ENCODE results near the gene FARS2.

The FARS2 gene

DNA sequence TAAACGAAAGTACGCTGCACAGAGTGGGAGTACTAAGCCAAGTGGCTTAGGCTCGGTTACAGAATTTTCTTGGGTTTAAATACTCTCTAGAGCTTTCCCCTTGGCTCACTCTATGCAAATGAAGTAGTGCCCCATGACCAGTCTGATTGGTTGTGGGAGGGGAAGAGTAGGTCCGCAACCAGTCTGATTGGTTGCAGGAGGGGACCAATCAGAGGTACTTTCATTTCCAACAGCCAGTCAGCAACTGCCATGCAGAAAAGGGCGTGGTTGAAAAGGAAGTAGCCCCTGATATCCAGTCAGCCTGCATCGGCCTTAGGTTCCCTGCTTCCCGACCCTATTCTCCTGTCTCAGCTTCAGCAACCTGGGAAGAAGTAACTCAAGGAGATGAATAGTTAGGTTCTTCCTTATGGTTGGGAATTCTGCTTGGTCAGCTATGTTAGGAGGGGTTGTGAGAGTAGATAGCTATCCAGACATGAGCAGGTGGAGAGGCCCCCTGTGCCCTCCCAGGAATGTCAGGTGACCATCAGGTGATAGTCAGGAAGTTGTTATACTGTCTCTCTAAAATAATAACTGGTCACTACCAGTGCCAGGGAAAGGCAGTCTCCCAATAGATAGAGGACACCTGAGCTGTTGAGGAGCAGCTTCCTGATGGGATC lies 57.4 kb downstream of the FARS2 start:
- no peak overlapping the region for H3K27ac ChIP-seq
- TF ChIP-seq ZFX (IDR thresholded peaks at IDR 0.05) = no peak
- TF ChIP-seq, protein P1, sequence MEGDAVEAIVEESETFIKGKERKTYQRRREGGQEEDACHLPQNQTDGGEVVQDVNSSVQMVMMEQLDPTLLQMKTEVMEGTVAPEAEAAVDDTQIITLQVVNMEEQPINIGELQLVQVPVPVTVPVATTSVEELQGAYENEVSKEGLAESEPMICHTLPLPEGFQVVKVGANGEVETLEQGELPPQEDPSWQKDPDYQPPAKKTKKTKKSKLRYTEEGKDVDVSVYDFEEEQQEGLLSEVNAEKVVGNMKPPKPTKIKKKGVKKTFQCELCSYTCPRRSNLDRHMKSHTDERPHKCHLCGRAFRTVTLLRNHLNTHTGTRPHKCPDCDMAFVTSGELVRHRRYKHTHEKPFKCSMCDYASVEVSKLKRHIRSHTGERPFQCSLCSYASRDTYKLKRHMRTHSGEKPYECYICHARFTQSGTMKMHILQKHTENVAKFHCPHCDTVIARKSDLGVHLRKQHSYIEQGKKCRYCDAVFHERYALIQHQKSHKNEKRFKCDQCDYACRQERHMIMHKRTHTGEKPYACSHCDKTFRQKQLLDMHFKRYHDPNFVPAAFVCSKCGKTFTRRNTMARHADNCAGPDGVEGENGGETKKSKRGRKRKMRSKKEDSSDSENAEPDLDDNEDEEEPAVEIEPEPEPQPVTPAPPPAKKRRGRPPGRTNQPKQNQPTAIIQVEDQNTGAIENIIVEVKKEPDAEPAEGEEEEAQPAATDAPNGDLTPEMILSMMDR (conservative IDR thresholded peaks at IDR 0.05) = no peak

DNA sequence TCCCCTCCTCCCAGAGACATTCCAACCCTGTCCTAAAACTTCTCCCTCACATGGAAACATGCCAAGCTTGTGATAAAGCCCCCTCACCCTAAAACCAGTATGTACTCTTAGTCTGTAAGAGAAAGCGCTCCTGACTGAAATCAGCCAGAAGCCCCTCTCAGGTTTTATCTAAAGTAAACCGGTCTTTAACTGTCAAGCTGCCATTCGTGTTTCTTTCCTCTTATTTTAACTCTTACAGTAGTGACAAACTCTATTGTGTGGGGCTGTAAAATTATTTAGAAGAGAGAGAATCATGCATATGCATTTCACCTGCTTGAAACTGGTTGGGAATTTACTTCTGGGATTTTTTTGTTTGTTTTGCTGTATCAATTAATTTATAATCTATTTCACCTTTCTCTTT lies 62.7 kb downstream of the FARS2 start:
- TF ChIP-seq, protein P1 (conservative IDR thresholded peaks at IDR 0.05) = no peak
- TF ChIP-seq ZFX (IDR thresholded peaks at IDR 0.05) = no peak
- H3K27ac ChIP-seq = no peak overlapping the region

DNA sequence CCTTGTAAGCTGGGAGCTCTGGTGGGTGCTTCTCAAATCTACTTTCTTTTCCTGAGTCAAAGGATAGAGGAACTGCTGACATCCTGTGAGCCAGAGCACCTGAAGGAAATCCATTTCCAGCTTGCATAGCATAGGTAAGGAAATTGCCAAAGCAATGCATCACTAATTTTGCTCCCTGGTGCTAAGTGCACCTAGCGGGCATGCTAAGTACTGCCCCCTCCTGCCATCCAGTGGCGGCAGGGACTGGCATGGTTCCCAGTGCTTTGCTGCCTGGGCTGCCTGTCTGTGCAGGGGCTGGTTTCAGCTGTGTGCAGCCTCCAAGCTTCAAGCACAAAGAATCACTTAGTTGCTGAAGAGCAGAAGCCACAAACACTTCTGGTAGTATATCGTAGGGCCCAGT lies 63.9 kb downstream of the FARS2 start:
- no peak overlapping the region for H3K27ac ChIP-seq
- TF ChIP-seq ZFX (IDR thresholded peaks at IDR 0.05) = no peak
- TF ChIP-seq, protein P1 (conservative IDR thresholded peaks at IDR 0.05) = no peak

DNA sequence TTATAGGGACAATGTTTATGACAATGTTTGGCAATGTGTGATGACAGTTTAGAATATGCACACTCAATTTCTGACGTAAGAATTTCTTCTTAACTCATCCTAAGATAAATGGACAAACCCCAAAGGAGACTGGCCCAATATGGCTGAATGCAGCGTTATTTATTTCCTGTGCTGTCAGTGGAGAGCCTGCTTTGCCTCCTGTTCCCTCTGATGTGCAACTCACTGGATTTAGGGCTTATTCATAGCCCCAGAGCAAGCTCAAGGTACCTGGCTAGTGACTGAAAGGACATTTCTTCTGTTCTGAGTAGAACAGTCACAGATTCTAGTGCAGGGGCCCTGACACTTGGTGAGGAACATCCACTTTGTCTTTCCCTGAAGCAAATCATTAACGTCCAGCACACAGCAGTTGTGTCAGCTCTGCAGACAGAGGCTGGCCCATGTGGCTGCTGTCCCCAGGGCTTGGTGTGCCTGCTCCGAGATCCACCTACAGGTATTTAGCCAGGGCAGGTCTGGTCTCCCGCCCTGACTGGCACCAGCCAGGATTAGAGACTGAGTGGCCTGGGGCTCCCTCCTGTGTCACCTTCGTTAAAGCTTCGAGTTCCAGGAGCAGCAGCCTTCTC lies 64.8 kb downstream of the FARS2 start:
- H3K27ac ChIP-seq = no peak overlapping the region
- TF ChIP-seq ZFX (IDR thresholded peaks at IDR 0.05) = no peak
- TF ChIP-seq, protein P1 (conservative IDR thresholded peaks at IDR 0.05) = no peak

DNA sequence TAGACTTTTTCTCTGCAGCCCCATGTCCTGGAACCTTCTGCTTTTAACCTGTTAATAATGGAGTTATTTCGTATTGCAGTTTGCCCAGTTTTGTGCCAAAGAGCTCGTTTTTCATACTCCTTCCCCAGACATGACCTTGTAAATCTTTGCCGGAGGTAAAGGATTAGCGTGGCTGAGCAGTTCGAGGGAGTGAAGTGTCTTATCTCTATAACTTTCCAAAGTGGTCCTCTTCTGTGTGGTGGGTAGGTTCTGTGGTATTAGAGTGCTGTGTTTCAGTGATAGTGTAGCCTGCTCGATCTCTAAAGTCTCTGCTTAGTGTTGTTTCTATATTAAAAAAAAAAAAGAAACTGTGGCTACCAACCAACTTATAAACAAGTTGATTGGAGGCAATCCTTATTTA lies 67.5 kb downstream of the FARS2 start:
- H3K27ac ChIP-seq = no peak overlapping the region
- TF ChIP-seq, protein P1 (conservative IDR thresholded peaks at IDR 0.05) = no peak
- no peak for TF ChIP-seq ZFX (IDR thresholded peaks at IDR 0.05)

DNA sequence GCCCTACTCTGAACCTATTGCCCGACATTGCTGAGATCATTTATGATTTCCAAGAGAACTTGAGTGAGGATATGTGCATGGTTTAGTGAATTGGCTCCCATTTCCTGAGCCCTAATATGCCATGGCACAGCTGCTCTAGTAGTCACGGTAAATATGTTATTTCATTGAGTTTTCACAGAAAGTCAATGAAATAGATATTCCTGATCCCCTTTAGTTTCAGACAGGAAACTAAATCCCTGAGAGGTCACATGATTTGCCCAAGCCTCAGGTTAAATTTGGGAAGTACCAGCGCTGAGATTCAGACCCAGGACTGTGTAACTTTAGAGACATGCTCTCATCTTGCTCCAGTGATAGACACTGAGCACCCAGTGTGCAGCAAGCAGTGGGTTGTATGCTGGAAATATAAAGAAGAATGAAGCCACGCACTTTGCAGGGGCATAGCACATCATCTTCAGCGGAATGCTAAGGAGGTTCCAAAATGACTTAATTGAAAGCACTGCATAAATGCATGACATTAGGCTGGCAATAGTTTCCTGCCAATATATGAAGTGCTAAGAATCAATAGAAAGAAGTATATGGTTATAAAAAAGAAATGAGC lies 70.6 kb downstream of the FARS2 start:
- no peak overlapping the region for H3K27ac ChIP-seq
- TF ChIP-seq, protein P1 (conservative IDR thresholded peaks at IDR 0.05) = no peak
- no peak for TF ChIP-seq ZFX (IDR thresholded peaks at IDR 0.05)

DNA sequence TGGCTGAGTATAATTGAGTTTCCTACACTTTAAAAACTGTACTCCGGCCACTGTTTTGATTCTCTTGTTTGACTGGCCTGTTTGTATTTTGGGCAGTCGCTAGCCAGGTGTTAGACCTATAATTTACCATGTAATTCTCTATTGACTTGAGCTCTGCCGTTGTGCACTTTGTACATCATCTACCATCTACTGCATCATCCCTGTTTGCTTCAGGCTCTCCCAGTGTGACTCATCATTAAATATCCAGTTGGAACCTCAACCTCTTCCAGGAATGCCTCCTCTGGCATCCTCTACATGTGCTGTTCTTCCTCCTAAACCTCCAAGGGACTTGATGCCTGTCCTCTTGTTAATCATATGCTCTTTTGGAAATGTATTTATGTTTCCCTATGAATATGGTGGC lies 72.3 kb downstream of the FARS2 start:
- H3K27ac ChIP-seq = no peak overlapping the region
- no peak for TF ChIP-seq ZFX (IDR thresholded peaks at IDR 0.05)
- TF ChIP-seq, protein P1 (conservative IDR thresholded peaks at IDR 0.05) = no peak
